Keratinocyte (primary cell): Measurements from ENCODE around the gene UGT1A10. TPM values are rescaled to one million over a fixed set of nuclear protein-coding genes. Genes with fewer than 3 reads are reported as not detected.

Experiments used
- DNase-seq: peaks from one replicate; pipeline ENCODE4 v3.0.0-alpha.2; 2011; ENCODE audit warnings: low read depth, missing footprints, low spot score
- FAIRE-seq: peaks from 2 replicates; lab custom pipeline; 2011; peaks lifted over from hg19 to GRCh38; lab: Jason Lieb, UNC
- H2AFZ ChIP-seq: 2 replicates; pipeline ENCODE4 v1.6.0; 2012; ENCODE audit warnings: low read length, control low read depth, inconsistent platforms; ENCODE audit not compliant: control insufficient read depth
- H3K27ac ChIP-seq: 2 replicates; pipeline ENCODE4 v1.5.1; 2011; ENCODE audit warnings: low read length; ENCODE audit not compliant: control insufficient read depth, insufficient read depth
- H3K27me3 ChIP-seq: 3 replicates; pipeline ENCODE4 v1.6.0; 2011; ENCODE audit warnings: low read length; ENCODE audit not compliant: control insufficient read depth, insufficient read depth; ENCODE audit errors: extremely low read depth
- H3K36me3 ChIP-seq, 2 experiments: 2 replicates in 1 of 2; 3 replicates in 1 of 2; pipeline ENCODE4 v1.5.1; 2011; ENCODE audit warnings: low read length in 2 of 2, mild to moderate bottlenecking in 1 of 2; ENCODE audit not compliant: control insufficient read depth in 2 of 2, insufficient read depth in 2 of 2; ENCODE audit errors: extremely low read depth in 1 of 2
- H3K4me1 ChIP-seq: 3 replicates; pipeline ENCODE4 v1.5.1; 2011; ENCODE audit warnings: low read length; ENCODE audit not compliant: control insufficient read depth, insufficient read depth; ENCODE audit errors: extremely low read depth
- H3K4me2 ChIP-seq: 3 replicates; pipeline ENCODE4 v1.6.0; 2011; ENCODE audit warnings: low read depth, low read length; ENCODE audit not compliant: control insufficient read depth, insufficient read depth; ENCODE audit errors: extremely low read depth
- H3K4me3 ChIP-seq, 3 experiments: fragments of 200-600 bp in 1 of 3; sonication (generic) in 1 of 3; 2 replicates in 2 of 3; 3 replicates in 1 of 3; pipeline ENCODE4 v1.5.1; 2011 to 2016; ENCODE audit warnings: low read length in 3 of 3, mild to moderate bottlenecking in 3 of 3, control low read depth in 2 of 3, inconsistent platforms in 1 of 3, low read depth in 1 of 3, mixed read lengths in 1 of 3, mixed run types in 1 of 3, moderate library complexity in 1 of 3; ENCODE audit not compliant: control insufficient read depth in 2 of 3, insufficient read depth in 2 of 3; ENCODE audit errors: extremely low read depth in 1 of 3
- H3K79me2 ChIP-seq: 2 replicates; pipeline ENCODE4 v1.6.0; 2012; ENCODE audit warnings: low read length; ENCODE audit not compliant: control insufficient read depth, insufficient read depth
- H3K9ac ChIP-seq: 3 replicates; pipeline ENCODE4 v1.6.0; 2011; ENCODE audit warnings: low read length; ENCODE audit not compliant: control insufficient read depth, insufficient read depth; ENCODE audit errors: extremely low read depth
- H3K9me1 ChIP-seq: 3 replicates; pipeline ENCODE4 v1.6.0; 2011; ENCODE audit warnings: low read length; ENCODE audit not compliant: control insufficient read depth, insufficient read depth; ENCODE audit errors: extremely low read depth
- H3K9me3 ChIP-seq: 2 replicates; pipeline ENCODE4 v1.5.1; 2012; ENCODE audit warnings: low read depth, low read length; ENCODE audit not compliant: control insufficient read depth
- H4K20me1 ChIP-seq: 3 replicates; pipeline ENCODE4 v1.6.0; 2011; ENCODE audit warnings: low read length; ENCODE audit not compliant: control insufficient read depth, insufficient read depth; ENCODE audit errors: extremely low read depth
- EZH2 ChIP-seq: IDR thresholded peaks from one replicate; pipeline ENCODE4 v1.6.1; 2012; ENCODE audit warnings: inconsistent platforms, mild to moderate bottlenecking, low read length, moderate library complexity
- dilution Hi-C: fragments of 300-500 bp; cut with MboI; formaldehyde crosslinking; loops from one replicate; pipeline ENCODE4 v1.7.0; 2020; ENCODE audit warnings: low sequenced_read_pairs; ENCODE audit not compliant: extremely low pct_ligation_motif_present
- polyA plus RNA-seq, 5 experiments: library from polyadenylated mRNA; depleted of rRNA in 3 of 5; stranded (reverse) in 3 of 5; stranded (forward) in 1 of 5; unstranded in 1 of 5; fragments of >200 nt; gene quantifications; 1 replicate in 1 of 5; 2 replicates in 3 of 5; 3 replicates in 1 of 5; pipeline versions ENCODE4 v1.2.1 to v1.2.3, GENCODE V29; 2011 to 2012; ENCODE audit warnings: missing spikeins in 2 of 5, low read depth in 1 of 5, low replicate concordance in 1 of 5
- TF ChIP-seq, protein P1 (sequence below), 3 experiments: IDR thresholded peaks in 1 of 3; conservative IDR thresholded peaks in 1 of 3; optimal IDR thresholded peaks in 1 of 3; 2 replicates in 2 of 3; 3 replicates in 1 of 3; pipeline versions ENCODE3 to v1.5.1; 2011; ENCODE audit warnings: low read length in 3 of 3, mild to moderate bottlenecking in 3 of 3, moderate library complexity in 2 of 3, control low read depth in 1 of 3, inconsistent platforms in 1 of 3; ENCODE audit not compliant: insufficient read depth in 2 of 3; ENCODE audit errors: extremely low read depth in 1 of 3

Gene UGT1A10
- polyA plus RNA-seq, 1 donor (not counting 4 experiments of a cell fraction or from before 2014, with no cell fraction given), result 2.0 TPM

DNA sequence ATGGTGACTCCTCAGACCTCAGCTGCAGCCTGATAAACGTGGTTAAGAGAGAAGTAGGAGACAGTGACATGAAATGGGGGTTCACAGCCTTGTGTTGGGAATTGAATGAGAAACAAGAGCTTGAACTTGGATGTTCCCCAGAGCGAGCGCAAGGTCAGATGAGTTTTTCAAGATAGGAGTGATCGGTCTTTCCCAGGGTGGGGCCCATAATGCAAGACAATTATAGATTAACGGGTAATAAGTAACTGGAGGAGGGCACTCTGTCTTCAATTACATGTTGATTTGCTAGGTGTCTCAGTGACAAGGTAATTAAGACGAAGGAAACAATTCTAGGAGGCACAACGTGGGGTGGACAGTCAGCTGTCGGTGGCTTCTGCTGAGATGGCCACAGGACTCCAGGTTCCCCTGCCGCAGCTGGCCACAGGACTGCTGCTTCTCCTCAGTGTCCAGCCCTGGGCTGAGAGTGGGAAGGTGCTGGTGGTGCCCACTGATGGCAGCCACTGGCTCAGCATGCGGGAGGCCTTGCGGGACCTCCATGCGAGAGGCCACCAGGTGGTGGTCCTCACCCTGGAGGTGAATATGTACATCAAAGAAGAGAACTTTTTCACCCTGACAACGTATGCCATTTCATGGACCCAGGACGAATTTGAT is 76.5 kb downstream of the UGT1A10 start, which contains the start of gene UGT1A5:
Gene UGT1A5 (plus strand): TSS at position 297 of the 651 bp plus-strand sequence. CDS start 85 bp downstream, at position 382.
- TF ChIP-seq EZH2, result no peak
- TF ChIP-seq, protein P1, sequence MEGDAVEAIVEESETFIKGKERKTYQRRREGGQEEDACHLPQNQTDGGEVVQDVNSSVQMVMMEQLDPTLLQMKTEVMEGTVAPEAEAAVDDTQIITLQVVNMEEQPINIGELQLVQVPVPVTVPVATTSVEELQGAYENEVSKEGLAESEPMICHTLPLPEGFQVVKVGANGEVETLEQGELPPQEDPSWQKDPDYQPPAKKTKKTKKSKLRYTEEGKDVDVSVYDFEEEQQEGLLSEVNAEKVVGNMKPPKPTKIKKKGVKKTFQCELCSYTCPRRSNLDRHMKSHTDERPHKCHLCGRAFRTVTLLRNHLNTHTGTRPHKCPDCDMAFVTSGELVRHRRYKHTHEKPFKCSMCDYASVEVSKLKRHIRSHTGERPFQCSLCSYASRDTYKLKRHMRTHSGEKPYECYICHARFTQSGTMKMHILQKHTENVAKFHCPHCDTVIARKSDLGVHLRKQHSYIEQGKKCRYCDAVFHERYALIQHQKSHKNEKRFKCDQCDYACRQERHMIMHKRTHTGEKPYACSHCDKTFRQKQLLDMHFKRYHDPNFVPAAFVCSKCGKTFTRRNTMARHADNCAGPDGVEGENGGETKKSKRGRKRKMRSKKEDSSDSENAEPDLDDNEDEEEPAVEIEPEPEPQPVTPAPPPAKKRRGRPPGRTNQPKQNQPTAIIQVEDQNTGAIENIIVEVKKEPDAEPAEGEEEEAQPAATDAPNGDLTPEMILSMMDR (optimal IDR thresholded peaks at IDR 0.05 in 1 of 3, IDR thresholded peaks at IDR 0.05 in 1 of 3, conservative IDR thresholded peaks at IDR 0.05 in 1 of 3; ENCODE audit: extremely low read depth in 1 of 3, insufficient read depth in 2 of 3, low read length in 3 of 3), result no peak
- Histone ChIP-seq H3K4me1 (peaks cover 14% of the 10 kb centered on the region), H3K27me3 (no peaks in the 10 kb centered on the region), H4K20me1 (no peaks in the 10 kb centered on the region), H3K4me3 (no peak within 1 kb of the TSS), H3K9me3 (no peaks in the 10 kb centered on the region), H3K9ac (no peak within 1 kb of the TSS), H3K27ac (no peak within 1 kb of the TSS), H3K79me2 (peaks cover 43% of the 10 kb centered on the region), H3K9me1 (no peaks in the 10 kb centered on the region), H2AFZ (no peak within 1 kb of the TSS), H3K36me3 (peaks cover 3 to 13% of the 10 kb centered on the region in 2 experiments), H3K4me2 (no peak within 1 kb of the TSS)
- dilution Hi-C loops, result no loop called here
- no peak for DNase-seq
- no peak for FAIRE-seq

DNA sequence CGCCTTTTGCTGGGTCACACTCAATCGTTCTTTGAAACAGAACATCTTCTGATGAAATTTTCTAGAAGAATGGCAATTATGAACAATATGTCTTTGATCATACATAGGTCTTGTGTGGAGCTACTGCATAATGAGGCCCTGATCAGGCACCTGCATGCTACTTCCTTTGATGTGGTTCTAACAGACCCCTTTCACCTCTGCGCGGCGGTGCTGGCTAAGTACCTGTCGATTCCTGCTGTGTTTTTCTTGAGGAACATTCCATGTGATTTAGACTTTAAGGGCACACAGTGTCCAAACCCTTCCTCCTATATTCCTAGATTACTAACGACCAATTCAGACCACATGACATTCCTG is 77.0 kb downstream of the UGT1A10 start:
- dilution Hi-C loops, result no loop called here
- TF ChIP-seq EZH2, result no peak
- TF ChIP-seq, protein P1 (optimal IDR thresholded peaks at IDR 0.05 in 1 of 3, IDR thresholded peaks at IDR 0.05 in 1 of 3, conservative IDR thresholded peaks at IDR 0.05 in 1 of 3; ENCODE audit: extremely low read depth in 1 of 3, insufficient read depth in 2 of 3, low read length in 3 of 3), result no peak
- Histone ChIP-seq H3K27ac (no peak overlapping the region), H3K4me2 (no peak overlapping the region), H3K4me3 (no peak overlapping the region), H3K9me3 (no peaks in the 10 kb centered on the region), H3K36me3 (peaks cover 3 to 13% of the 10 kb centered on the region in 2 experiments), H3K79me2 (peaks cover 39% of the 10 kb centered on the region), H2AFZ (no peak overlapping the region), H3K9ac (no peak overlapping the region), H4K20me1 (no peaks in the 10 kb centered on the region), H3K9me1 (no peaks in the 10 kb centered on the region), H3K27me3 (no peaks in the 10 kb centered on the region), H3K4me1 (peaks cover 9% of the 10 kb centered on the region)
- DNase-seq, result no peak
- no peak for FAIRE-seq
